ENCODE results near the gene MICAL2. TPM values are rescaled to one million over a fixed set of nuclear protein-coding genes. Genes with fewer than 3 reads are reported as not detected.
A peak's percentile ranks its signal among the peaks of the same experiment; 100 is the strongest.

MICAL2 gene
- total and polyA plus RNA-seq, 2 of the 8 experiments (the other 6 are each of a cell fraction or from before 2014, with no cell fraction given), result 1.3 to 4.1 TPM

- Histone ChIP-seq H3K27ac (ENCODE audit: low read depth, low read length) (no peak overlapping the region), H4K8ac (ENCODE audit: extremely low read depth, insufficient read depth, low read length) (no peak overlapping the region), H2BK5ac (ENCODE audit: low read depth, low read length) (no peak overlapping the region), H2BK12ac (ENCODE audit: low read depth, low read length) (no peak overlapping the region), H3K9ac (replicated peaks in 1 of 4; ENCODE audit: extremely low read depth in 1 of 4, low read depth in 3 of 4, low read length in 3 of 4) (no peak overlapping the region), H3K4me3 (ENCODE audit: extremely low read depth in 1 of 4, insufficient read depth in 2 of 4, low read depth in 3 of 4, low read length in 4 of 4) (no peak overlapping the region), H2BK20ac (ENCODE audit: low read length) (no peak overlapping the region), H2AFZ (ENCODE audit: low read length) (no peak overlapping the region), H2AK5ac (ENCODE audit: low read depth, low read length) (no peak overlapping the region), H3K23me2 (ENCODE audit: low read depth, low read length) (no peaks in the 10 kb centered on the region), H3K14ac (ENCODE audit: insufficient read length) (no peak overlapping the region), H3K56ac (replicated peaks; ENCODE audit: insufficient read length, low read depth, low read length) (no peak overlapping the region), H3K4me1 (replicated peaks in 1 of 4; ENCODE audit: control insufficient read depth in 3 of 4, insufficient read depth in 4 of 4, low read length in 3 of 4) (peaks cover 0 to 4% (median 0%) of the 10 kb centered on the region in 4 experiments; a peak in 2 of 7 replicates), H3K4ac (replicated peaks; ENCODE audit: insufficient read length, low read depth, low read length) (no peak overlapping the region), H3K18ac (ENCODE audit: extremely low read depth, low read length) (no peak overlapping the region), H3K9me3 (ENCODE audit: insufficient read depth in 2 of 2, low read depth in 1 of 2, low read length in 1 of 2) (no peaks in the 10 kb centered on the region), H3K79me1 (ENCODE audit: low read depth, low read length) (no peaks in the 10 kb centered on the region), H4K91ac (replicated peaks; ENCODE audit: insufficient read length, low read length) (no peak overlapping the region), H2BK120ac (replicated peaks; ENCODE audit: low read depth, low read length) (no peak overlapping the region), H3K4me2 (ENCODE audit: insufficient read depth in 1 of 2, low read depth in 2 of 2, low read length in 2 of 2) (no peak overlapping the region), H4K5ac (ENCODE audit: insufficient read length, low read depth, low read length) (no peak overlapping the region), H3K79me2 (ENCODE audit: control insufficient read depth in 1 of 2, insufficient read depth in 2 of 2, low read length in 2 of 2) (no peaks in the 10 kb centered on the region), H2BK15ac (ENCODE audit: low read length) (no peak overlapping the region), H3K36me3 (ENCODE audit: control insufficient read depth in 2 of 4, insufficient read depth in 4 of 4, low read length in 3 of 4) (no peaks in the 10 kb centered on the region), H4K20me1 (replicated peaks in 1 of 2; ENCODE audit: control insufficient read depth in 1 of 2, insufficient read depth in 2 of 2, low read length in 2 of 2) (no peaks in the 10 kb centered on the region), H3K27me3 (replicated peaks in 1 of 4; ENCODE audit: control insufficient read depth in 3 of 4, extremely low read depth in 1 of 4, insufficient read depth in 3 of 4, low read length in 3 of 4) (no peaks in the 10 kb centered on the region), H3K23ac (ENCODE audit: insufficient read length) (no peak overlapping the region)
- ChIA-PET POLR2A (ENCODE audit: partially characterized antibody) (no interaction called here), CTCF (ENCODE audit: partially characterized antibody) (interaction anchor here (0.7 to 22.1 kb wide), 17 partner anchors 10 to 841 kb away, joined by 3 to 403 read pairs (median 4); partner anchors contain the start of gene PARVA)
- WGBS, 2 experiments (ENCODE audit: extremely low coverage in 1 of 2, insufficient coverage in 1 of 2, insufficient read length in 1 of 2, insufficient replicate concordance in 2 of 2, low coverage in 1 of 2, low lambda C conversion rate in 2 of 2, missing lambda C conversion rate in 1 of 2), result 83% methylated on average over 10 of the region's 10 CpGs; no CpG with 5 or more reads in 1 of the 2 experiments
- DNase-seq (ENCODE audit: low read depth in 1 of 2, low spot score in 2 of 2) (no peak), FAIRE-seq (no peak)
- TF ChIP-seq CBX5 (IDR thresholded peaks at IDR 0.05; ENCODE audit: low read depth, low read length) (no peak), CTCF (IDR thresholded peaks at IDR 0.05; ENCODE audit: control extremely low read depth in 1 of 3, insufficient read depth in 1 of 3, low read depth in 1 of 3, low read length in 3 of 3) (peak in 2 of 3 experiments; percentile 31 to 33; a peak in 2 of 4 replicates), RAD21 (IDR thresholded peaks at IDR 0.05 in 1 of 2, conservative IDR thresholded peaks at IDR 0.05 in 1 of 2; ENCODE audit: low read depth in 2 of 2, low read length in 2 of 2) (peak; percentile 24 to 45; a peak in 3 of 4 replicates)
These were observed 156.6 kb downstream of the MICAL2 start for GRCh38 chr11:12266943-12267342.

Data from H1 (cell line).